HepG2 (cell line): ENCODE results near the gene CD4. TPM values are rescaled to one million over a fixed set of nuclear protein-coding genes. Genes with fewer than 3 reads are reported as not detected.
A peak's percentile ranks its signal among the peaks of the same experiment; 100 is the strongest.

Experiments used
- ELF4 ChIP-seq: sonication (generic); formaldehyde crosslinking; IDR thresholded peaks from 2 replicates; pipeline ENCODE4 v1.5.0; 2020; ENCODE audit warnings: missing genetic modification reagents, mild to moderate bottlenecking, moderate library complexity, borderline replicate concordance
- FOXJ3 ChIP-seq: sonication (generic); formaldehyde crosslinking; IDR thresholded peaks from 2 replicates; pipeline ENCODE4 v1.4.0; 2020; ENCODE audit warnings: missing genetic modification reagents, mild to moderate bottlenecking, borderline replicate concordance
- MEIS2 ChIP-seq: sonication (generic); formaldehyde crosslinking; IDR thresholded peaks from 2 replicates; pipeline ENCODE4 v1.9.0; 2021; ENCODE audit warnings: mild to moderate bottlenecking, missing genetic modification reagents
- MLLT10 ChIP-seq: sonication (generic); formaldehyde crosslinking; IDR thresholded peaks from 2 replicates; pipeline ENCODE4 v1.4.0; 2020; ENCODE audit warnings: missing genetic modification reagents
- MXD4 ChIP-seq: IDR thresholded peaks from 2 replicates; pipeline ENCODE4 v1.6.1; 2016; ENCODE audit warnings: mild to moderate bottlenecking, missing biosample characterization, missing genetic modification reagents
- NCOA1 ChIP-seq: sonication (generic); formaldehyde crosslinking; IDR thresholded peaks from 2 replicates; pipeline ENCODE4 v1.9.0; 2021; ENCODE audit warnings: missing genetic modification reagents
- NONO ChIP-seq, 2 experiments: fragments of 450-650 bp in 1 of 2; sonication (generic) in 1 of 2; formaldehyde crosslinking in 1 of 2; IDR thresholded peaks in 1 of 2; conservative IDR thresholded peaks in 1 of 2; 2 replicates each; pipeline versions ENCODE4 v1.6.1 to v1.8.0; 2017 to 2022; ENCODE audit warnings: mild to moderate bottlenecking in 1 of 2, missing genetic modification reagents in 1 of 2, moderate library complexity in 1 of 2
- PCBP2 ChIP-seq: fragments of 200-400 bp; formaldehyde crosslinking; optimal IDR thresholded peaks from 2 replicates; pipeline ENCODE3; 2018; ENCODE audit warnings: low read length, low read depth; ENCODE audit not compliant: poor library complexity, severe bottlenecking
- PHF21A ChIP-seq: sonication (generic); formaldehyde crosslinking; IDR thresholded peaks from 2 replicates; pipeline ENCODE4 v1.5.0; 2020; ENCODE audit warnings: mild to moderate bottlenecking, missing genetic modification reagents
- TBX2 ChIP-seq: sonication (generic); formaldehyde crosslinking; IDR thresholded peaks from 2 replicates; pipeline ENCODE4 v1.5.0; 2020; ENCODE audit warnings: missing genetic modification reagents, mild to moderate bottlenecking, borderline replicate concordance
- TRIM24 ChIP-seq: sonication (generic); formaldehyde crosslinking; IDR thresholded peaks from 2 replicates; pipeline ENCODE4 v1.8.0; 2022; ENCODE audit warnings: mild to moderate bottlenecking, missing genetic modification reagents
- XRCC5 ChIP-seq: fragments of 200-400 bp; formaldehyde crosslinking; optimal IDR thresholded peaks from 2 replicates; pipeline ENCODE3; 2017; ENCODE audit warnings: mild to moderate bottlenecking, low read length
- ZNF17 ChIP-seq: sonication (generic); formaldehyde crosslinking; IDR thresholded peaks from 2 replicates; pipeline ENCODE4 v1.5.0; 2020; ENCODE audit warnings: mild to moderate bottlenecking, missing genetic modification reagents
- ZNF331 ChIP-seq: sonication (generic); formaldehyde crosslinking; IDR thresholded peaks from 2 replicates; pipeline ENCODE4 v1.4.0; 2020; ENCODE audit warnings: missing genetic modification reagents
- ZNF557 ChIP-seq: sonication (generic); formaldehyde crosslinking; IDR thresholded peaks from 2 replicates; pipeline ENCODE4 v1.4.0; 2020; ENCODE audit warnings: missing genetic modification reagents
- ZNF766 ChIP-seq: sonication (generic); formaldehyde crosslinking; IDR thresholded peaks from 2 replicates; pipeline ENCODE4 v1.5.0; 2020; ENCODE audit warnings: missing genetic modification reagents, borderline replicate concordance
- polyA plus RNA-seq, 8 experiments: library from polyadenylated mRNA; depleted of rRNA in 3 of 8; stranded (reverse) in 7 of 8; unstranded in 1 of 8; fragments of >200 nt; fragmentation: Illumina TruSeq in 4 of 8; extraction: Trizol in 4 of 8; gene quantifications; 2 replicates each; pipeline versions ENCODE4 v1.2.1 to v1.2.3, GENCODE V29; 2011 to 2016; ENCODE audit warnings: low read depth in 4 of 8, missing spikeins in 1 of 8, mixed read lengths in 1 of 8; ENCODE audit not compliant: insufficient read depth in 1 of 8
- total RNA-seq, 5 experiments: library from RNA; depleted of rRNA; stranded (reverse); fragments of >200 nt; fragmentation: Illumina TruSeq; extraction: Trizol; gene quantifications; 2 replicates each; pipeline ENCODE4 v1.2.3, GENCODE V29; 2016; ENCODE audit warnings: low read depth in 1 of 5
- TF ChIP-seq, protein P1 (sequence below): sonication (generic); formaldehyde crosslinking; conservative IDR thresholded peaks from 2 replicates; pipeline ENCODE4 v1.4.0; 2020; ENCODE audit warnings: mild to moderate bottlenecking, missing genetic modification reagents, moderate library complexity
- TF ChIP-seq, protein P2 (sequence below): sonication (generic); formaldehyde crosslinking; conservative IDR thresholded peaks from 2 replicates; pipeline ENCODE4 v1.8.1; 2023; ENCODE audit warnings: missing genetic modification reagents
- TF ChIP-seq, protein P3 (sequence below): sonication (generic); formaldehyde crosslinking; IDR thresholded peaks from 2 replicates; pipeline ENCODE4 v1.9.0; 2021; ENCODE audit warnings: missing genetic modification reagents, borderline replicate concordance
- TF ChIP-seq, protein P4 (sequence below): sonication (generic); formaldehyde crosslinking; IDR thresholded peaks from 2 replicates; pipeline ENCODE4 v1.4.0; 2020; ENCODE audit warnings: missing genetic modification reagents

Gene CD4
- total and polyA plus RNA-seq, 2 of the 13 experiments (the other 11 are each of a cell fraction or from before 2014, with no cell fraction given): 0.07 to 0.95 TPM

DNA sequence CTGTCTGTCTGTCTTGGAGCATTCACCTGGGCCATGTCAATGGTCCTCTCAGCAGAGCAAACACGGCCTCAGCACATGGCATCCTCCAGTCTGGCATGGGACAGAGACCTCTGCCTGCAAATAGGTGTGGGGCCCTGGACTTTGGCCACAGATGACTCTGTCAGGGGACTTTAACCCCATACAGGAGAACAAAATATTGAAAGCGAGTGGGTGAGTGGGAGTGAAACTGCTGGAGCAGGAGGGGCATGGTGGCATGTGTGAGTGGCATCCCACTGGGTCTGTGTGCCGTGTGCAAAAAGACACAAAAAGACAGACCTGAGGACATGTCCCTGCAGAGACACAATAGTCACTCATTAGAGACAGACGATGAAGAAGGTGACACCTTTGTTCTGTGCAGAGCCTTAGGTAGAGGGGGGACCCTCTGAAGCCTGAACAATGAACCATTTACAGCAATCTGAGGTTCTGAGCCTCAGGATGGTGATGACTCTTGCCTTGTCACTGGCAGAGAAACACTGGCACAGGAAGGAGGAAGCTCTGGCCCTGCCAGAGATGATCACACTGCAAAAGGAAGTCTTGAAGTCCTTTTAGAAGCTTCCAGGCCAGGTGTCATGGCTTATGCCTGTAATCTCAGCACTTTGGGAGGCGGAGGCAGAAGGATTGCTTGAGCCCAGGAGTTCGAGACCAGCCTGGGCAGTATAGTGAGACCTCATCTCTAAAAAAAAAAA lies 9.5 kb upstream of the CD4 start (continued):
- TF ChIP-seq MXD4 (0 out of 2 replicates have a peak, but pooled peaks have one; percentile 13), PCBP2 (no peak), NCOA1 (no peak), ZNF17 (CRISPR knock-in tag) (no peak), TBX2 (CRISPR knock-in tag) (peak; percentile 44; the same call in 1 of the 2 replicates), MLLT10 (CRISPR knock-in tag) (no peak), FOXJ3 (CRISPR knock-in tag) (no peak), ZNF557 (CRISPR knock-in tag) (no peak), ZNF331 (CRISPR knock-in tag) (no peak), PHF21A (CRISPR knock-in tag) (peak; percentile 67; the same call in 1 of the 2 replicates), TRIM24 (CRISPR knock-in tag) (no peak), ZNF766 (CRISPR knock-in tag) (no peak), XRCC5 (peak; percentile 15), ELF4 (CRISPR knock-in tag) (0 out of 2 replicates have a peak, but pooled peaks have one; percentile 28), NONO (IDR thresholded peaks at IDR 0.05) (no peak), NONO (CRISPR knock-in tag; conservative IDR thresholded peaks at IDR 0.05) (no peak), MEIS2 (CRISPR knock-in tag) (no peak)
- TF ChIP-seq, protein P1, sequence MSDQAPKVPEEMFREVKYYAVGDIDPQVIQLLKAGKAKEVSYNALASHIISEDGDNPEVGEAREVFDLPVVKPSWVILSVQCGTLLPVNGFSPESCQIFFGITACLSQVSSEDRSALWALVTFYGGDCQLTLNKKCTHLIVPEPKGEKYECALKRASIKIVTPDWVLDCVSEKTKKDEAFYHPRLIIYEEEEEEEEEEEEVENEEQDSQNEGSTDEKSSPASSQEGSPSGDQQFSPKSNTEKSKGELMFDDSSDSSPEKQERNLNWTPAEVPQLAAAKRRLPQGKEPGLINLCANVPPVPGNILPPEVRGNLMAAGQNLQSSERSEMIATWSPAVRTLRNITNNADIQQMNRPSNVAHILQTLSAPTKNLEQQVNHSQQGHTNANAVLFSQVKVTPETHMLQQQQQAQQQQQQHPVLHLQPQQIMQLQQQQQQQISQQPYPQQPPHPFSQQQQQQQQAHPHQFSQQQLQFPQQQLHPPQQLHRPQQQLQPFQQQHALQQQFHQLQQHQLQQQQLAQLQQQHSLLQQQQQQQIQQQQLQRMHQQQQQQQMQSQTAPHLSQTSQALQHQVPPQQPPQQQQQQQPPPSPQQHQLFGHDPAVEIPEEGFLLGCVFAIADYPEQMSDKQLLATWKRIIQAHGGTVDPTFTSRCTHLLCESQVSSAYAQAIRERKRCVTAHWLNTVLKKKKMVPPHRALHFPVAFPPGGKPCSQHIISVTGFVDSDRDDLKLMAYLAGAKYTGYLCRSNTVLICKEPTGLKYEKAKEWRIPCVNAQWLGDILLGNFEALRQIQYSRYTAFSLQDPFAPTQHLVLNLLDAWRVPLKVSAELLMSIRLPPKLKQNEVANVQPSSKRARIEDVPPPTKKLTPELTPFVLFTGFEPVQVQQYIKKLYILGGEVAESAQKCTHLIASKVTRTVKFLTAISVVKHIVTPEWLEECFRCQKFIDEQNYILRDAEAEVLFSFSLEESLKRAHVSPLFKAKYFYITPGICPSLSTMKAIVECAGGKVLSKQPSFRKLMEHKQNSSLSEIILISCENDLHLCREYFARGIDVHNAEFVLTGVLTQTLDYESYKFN (CRISPR knock-in tag): peak; percentile 86
- TF ChIP-seq, protein P2, sequence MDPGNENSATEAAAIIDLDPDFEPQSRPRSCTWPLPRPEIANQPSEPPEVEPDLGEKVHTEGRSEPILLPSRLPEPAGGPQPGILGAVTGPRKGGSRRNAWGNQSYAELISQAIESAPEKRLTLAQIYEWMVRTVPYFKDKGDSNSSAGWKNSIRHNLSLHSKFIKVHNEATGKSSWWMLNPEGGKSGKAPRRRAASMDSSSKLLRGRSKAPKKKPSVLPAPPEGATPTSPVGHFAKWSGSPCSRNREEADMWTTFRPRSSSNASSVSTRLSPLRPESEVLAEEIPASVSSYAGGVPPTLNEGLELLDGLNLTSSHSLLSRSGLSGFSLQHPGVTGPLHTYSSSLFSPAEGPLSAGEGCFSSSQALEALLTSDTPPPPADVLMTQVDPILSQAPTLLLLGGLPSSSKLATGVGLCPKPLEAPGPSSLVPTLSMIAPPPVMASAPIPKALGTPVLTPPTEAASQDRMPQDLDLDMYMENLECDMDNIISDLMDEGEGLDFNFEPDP (CRISPR knock-in tag): no peak
- TF ChIP-seq, protein P3, sequence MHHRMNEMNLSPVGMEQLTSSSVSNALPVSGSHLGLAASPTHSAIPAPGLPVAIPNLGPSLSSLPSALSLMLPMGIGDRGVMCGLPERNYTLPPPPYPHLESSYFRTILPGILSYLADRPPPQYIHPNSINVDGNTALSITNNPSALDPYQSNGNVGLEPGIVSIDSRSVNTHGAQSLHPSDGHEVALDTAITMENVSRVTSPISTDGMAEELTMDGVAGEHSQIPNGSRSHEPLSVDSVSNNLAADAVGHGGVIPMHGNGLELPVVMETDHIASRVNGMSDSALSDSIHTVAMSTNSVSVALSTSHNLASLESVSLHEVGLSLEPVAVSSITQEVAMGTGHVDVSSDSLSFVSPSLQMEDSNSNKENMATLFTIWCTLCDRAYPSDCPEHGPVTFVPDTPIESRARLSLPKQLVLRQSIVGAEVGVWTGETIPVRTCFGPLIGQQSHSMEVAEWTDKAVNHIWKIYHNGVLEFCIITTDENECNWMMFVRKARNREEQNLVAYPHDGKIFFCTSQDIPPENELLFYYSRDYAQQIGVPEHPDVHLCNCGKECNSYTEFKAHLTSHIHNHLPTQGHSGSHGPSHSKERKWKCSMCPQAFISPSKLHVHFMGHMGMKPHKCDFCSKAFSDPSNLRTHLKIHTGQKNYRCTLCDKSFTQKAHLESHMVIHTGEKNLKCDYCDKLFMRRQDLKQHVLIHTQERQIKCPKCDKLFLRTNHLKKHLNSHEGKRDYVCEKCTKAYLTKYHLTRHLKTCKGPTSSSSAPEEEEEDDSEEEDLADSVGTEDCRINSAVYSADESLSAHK (CRISPR knock-in tag): no peak
- TF ChIP-seq, protein P4, sequence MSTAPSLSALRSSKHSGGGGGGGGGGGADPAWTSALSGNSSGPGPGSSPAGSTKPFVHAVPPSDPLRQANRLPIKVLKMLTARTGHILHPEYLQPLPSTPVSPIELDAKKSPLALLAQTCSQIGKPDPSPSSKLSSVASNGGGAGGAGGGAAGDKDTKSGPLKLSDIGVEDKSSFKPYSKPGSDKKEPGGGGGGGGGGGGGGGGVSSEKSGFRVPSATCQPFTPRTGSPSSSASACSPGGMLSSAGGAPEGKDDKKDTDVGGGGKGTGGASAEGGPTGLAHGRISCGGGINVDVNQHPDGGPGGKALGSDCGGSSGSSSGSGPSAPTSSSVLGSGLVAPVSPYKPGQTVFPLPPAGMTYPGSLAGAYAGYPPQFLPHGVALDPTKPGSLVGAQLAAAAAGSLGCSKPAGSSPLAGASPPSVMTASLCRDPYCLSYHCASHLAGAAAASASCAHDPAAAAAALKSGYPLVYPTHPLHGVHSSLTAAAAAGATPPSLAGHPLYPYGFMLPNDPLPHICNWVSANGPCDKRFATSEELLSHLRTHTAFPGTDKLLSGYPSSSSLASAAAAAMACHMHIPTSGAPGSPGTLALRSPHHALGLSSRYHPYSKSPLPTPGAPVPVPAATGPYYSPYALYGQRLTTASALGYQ (CRISPR knock-in tag): no peak
